HepG2 (cell line): ENCODE data around the gene THAP3. TPM values are rescaled to one million over a fixed set of nuclear protein-coding genes. Genes with fewer than 3 reads are reported as not detected.

ENCODE experiments used
- ATAC-seq: fragments of 200-7000 bp; cut with Tn5 transposase; 3 replicates; pipeline ENCODE4 v1.9.1; 2020; ENCODE audit warnings: mild to moderate bottlenecking, moderate library complexity
- BruUV-seq: library from RNA; stranded (reverse); fragments of 400-500 nt; replicated peaks from 2 replicates; lab custom pipeline; 2021; lab: Mats Ljungman, UMichigan
- CTCF ChIA-PET: fragments of 300-600 bp; formaldehyde crosslinking; extraction: SDS; loops from one replicate; lab custom pipeline; 2021; ENCODE audit warnings: low total read pairs, inconsistent platforms, low intra/inter-chr PET ratio; lab: Yijun Ruan, JAX
- POLR2A ChIA-PET: fragments of 350-600 bp; sonication (Branson Sonifier 250); formaldehyde crosslinking; loops from one replicate; lab custom pipeline; 2020; ENCODE audit warnings: antibody characterized with exemption, inconsistent platforms; lab: Yijun Ruan, JAX
- DNase-seq: peaks from one replicate; pipeline ENCODE4 v3.0.0-alpha.2; 2015; ENCODE audit warnings: low spot score
- FAIRE-seq: peaks from 3 replicates; lab custom pipeline; 2011; peaks lifted over from hg19 to GRCh38; lab: Jason Lieb, UNC
- H2AFZ ChIP-seq: one replicate; pipeline ENCODE4 v1.6.1; 2011; ENCODE audit warnings: low read length, inconsistent platforms
- H3K27ac ChIP-seq: fragments of 300-600 bp; 3 replicates; pipeline ENCODE4 v1.8.0; 2011; ENCODE audit warnings: mixed run types, mild to moderate bottlenecking, mixed read lengths, low read length, inconsistent platforms; ENCODE audit not compliant: insufficient read depth; ENCODE audit errors: extremely low read length
- H3K27me3 ChIP-seq, 2 experiments: fragments of 200-600 bp in 1 of 2; 2 replicates in 1 of 2; 3 replicates in 1 of 2; pipeline versions ENCODE4 v1.6.0 to v1.8.0; 2011; ENCODE audit warnings: low read length in 2 of 2, mild to moderate bottlenecking in 2 of 2, moderate library complexity in 2 of 2, inconsistent platforms in 1 of 2; ENCODE audit not compliant: insufficient read depth in 2 of 2, control insufficient read depth in 1 of 2
- H3K36me3 ChIP-seq, 2 experiments: fragments of 200-600 bp in 1 of 2; replicated peaks in 1 of 2; 2 replicates in 1 of 2; 3 replicates in 1 of 2; pipeline versions ENCODE4 v1.5.1 to v1.8.0; 2011; ENCODE audit warnings: low read length in 2 of 2, inconsistent platforms in 1 of 2; ENCODE audit not compliant: insufficient read depth in 2 of 2, control insufficient read depth in 1 of 2
- H3K4me1 ChIP-seq: 2 replicates; pipeline ENCODE4 v1.5.1; 2012; ENCODE audit warnings: low read length, inconsistent platforms; ENCODE audit not compliant: insufficient read depth
- H3K4me2 ChIP-seq: 2 replicates; pipeline ENCODE4 v1.6.0; 2011; ENCODE audit warnings: low read depth, low read length, inconsistent platforms
- H3K4me3 ChIP-seq, 3 experiments: fragments of 200-600 bp in 1 of 3; sonication (generic), shearing (Covaris generic) in 1 of 3; replicated peaks in 1 of 3; 2 replicates each; pipeline ENCODE4 v1.5.1; 2011 to 2016; ENCODE audit warnings: low read length in 3 of 3, inconsistent platforms in 2 of 3, low read depth in 2 of 3, mild to moderate bottlenecking in 2 of 3, control low read depth in 1 of 3, mixed read lengths in 1 of 3; ENCODE audit not compliant: insufficient read depth in 1 of 3
- H3K79me2 ChIP-seq: one replicate; pipeline ENCODE4 v1.6.1; 2011; ENCODE audit warnings: low read length, inconsistent platforms; ENCODE audit not compliant: insufficient read depth
- H3K9ac ChIP-seq: 2 replicates; pipeline ENCODE4 v1.6.0; 2011; ENCODE audit warnings: mild to moderate bottlenecking, low read depth, low read length, inconsistent platforms; ENCODE audit not compliant: insufficient read depth
- H3K9me3 ChIP-seq: 2 replicates; pipeline ENCODE4 v1.5.1; 2012; ENCODE audit warnings: mild to moderate bottlenecking, low read length
- H4K20me1 ChIP-seq: 2 replicates; pipeline ENCODE4 v1.6.0; 2011; ENCODE audit warnings: inconsistent platforms, mild to moderate bottlenecking, low read length, moderate library complexity; ENCODE audit not compliant: insufficient read depth
- ATF7-NPFF ChIP-seq: sonication (generic); formaldehyde crosslinking; IDR thresholded peaks from 2 replicates; pipeline ENCODE4 v1.8.1; 2023; ENCODE audit warnings: mild to moderate bottlenecking, low read depth, missing genetic modification reagents, moderate library complexity
- DR1 ChIP-seq: sonication (generic); formaldehyde crosslinking; IDR thresholded peaks from 2 replicates; pipeline ENCODE4 v1.8.0; 2021; ENCODE audit warnings: mild to moderate bottlenecking, missing genetic modification reagents, inconsistent platforms
- ELF4 ChIP-seq: sonication (generic); formaldehyde crosslinking; IDR thresholded peaks from 2 replicates; pipeline ENCODE4 v1.5.0; 2020; ENCODE audit warnings: missing genetic modification reagents, mild to moderate bottlenecking, moderate library complexity, borderline replicate concordance
- FOXA3 ChIP-seq: IDR thresholded peaks from 2 replicates; pipeline ENCODE4 v1.6.1; 2016; ENCODE audit warnings: missing genetic modification reagents, missing compliant biosample characterization
- ISL2 ChIP-seq: sonication (generic); formaldehyde crosslinking; IDR thresholded peaks from 2 replicates; pipeline ENCODE4 v1.5.0; 2020; ENCODE audit warnings: missing genetic modification reagents
- KDM2A ChIP-seq: sonication (generic); formaldehyde crosslinking; IDR thresholded peaks from 2 replicates; pipeline ENCODE4 v1.4.0; 2020; ENCODE audit warnings: low read depth, missing genetic modification reagents, borderline replicate concordance
- PAX8 ChIP-seq: sonication (generic); formaldehyde crosslinking; IDR thresholded peaks from 2 replicates; pipeline ENCODE4 v1.8.0; 2022; ENCODE audit warnings: mild to moderate bottlenecking, missing genetic modification reagents, borderline replicate concordance
- PRPF4 ChIP-seq: fragments of 200-400 bp; formaldehyde crosslinking; IDR thresholded peaks from 2 replicates; pipeline ENCODE4 v1.6.1; 2016; ENCODE audit warnings: low read length, low read depth; ENCODE audit not compliant: poor library complexity, severe bottlenecking
- RFXAP ChIP-seq: sonication (generic); formaldehyde crosslinking; IDR thresholded peaks from 2 replicates; pipeline ENCODE4 v1.4.0; 2020; ENCODE audit warnings: missing genetic modification reagents, borderline replicate concordance
- SOX13 ChIP-seq, 3 experiments: fragments of 450-650 bp in 1 of 3; sonication (generic) in 1 of 3; formaldehyde crosslinking in 1 of 3; IDR thresholded peaks in 2 of 3; conservative IDR thresholded peaks in 1 of 3; 2 replicates each; pipeline versions ENCODE4 v1.5.0 to v1.6.1; 2016 to 2020; ENCODE audit warnings: antibody characterized with exemption in 1 of 3, mild to moderate bottlenecking in 1 of 3, missing compliant biosample characterization in 1 of 3, missing genetic modification reagents in 1 of 3, moderate library complexity in 1 of 3
- STAT6 ChIP-seq: sonication (generic); formaldehyde crosslinking; IDR thresholded peaks from 2 replicates; pipeline ENCODE4 v1.4.0; 2020; ENCODE audit warnings: missing genetic modification reagents, mild to moderate bottlenecking, borderline replicate concordance
- SUZ12 ChIP-seq: fragments of 150-350 bp; IDR thresholded peaks from 2 replicates; pipeline ENCODE4 v1.6.1; 2014; ENCODE audit warnings: low read depth, low read length
- TFAP4 ChIP-seq: sonication (generic); IDR thresholded peaks from 2 replicates; pipeline ENCODE4 v1.6.1; 2016; ENCODE audit warnings: low read depth, borderline replicate concordance
- ZBTB38 ChIP-seq: sonication (generic); formaldehyde crosslinking; IDR thresholded peaks from 2 replicates; pipeline ENCODE4 v1.5.1; 2020; ENCODE audit warnings: mild to moderate bottlenecking, missing genetic modification reagents
- ZFP90 ChIP-seq: sonication (generic); formaldehyde crosslinking; IDR thresholded peaks from 2 replicates; pipeline ENCODE4 v1.8.0; 2022; ENCODE audit warnings: missing genetic modification reagents, mild to moderate bottlenecking, inconsistent platforms, borderline replicate concordance
- ZFP91 ChIP-seq: sonication (generic); formaldehyde crosslinking; IDR thresholded peaks from 2 replicates; pipeline ENCODE4 v1.9.0; 2022; ENCODE audit warnings: missing genetic modification reagents, mild to moderate bottlenecking, borderline replicate concordance
- ZNF180 ChIP-seq: sonication (generic); formaldehyde crosslinking; IDR thresholded peaks from 2 replicates; pipeline ENCODE4 v1.4.0; 2020; ENCODE audit warnings: low read depth, missing genetic modification reagents, borderline replicate concordance
- ZNF564 ChIP-seq: sonication (generic); formaldehyde crosslinking; IDR thresholded peaks from 2 replicates; pipeline ENCODE4 v1.8.1; 2023; ENCODE audit warnings: mild to moderate bottlenecking, missing genetic modification reagents
- WGBS: methylation state at CpG from one replicate; pipeline ENCODE4 v1.1.6; 2017; ENCODE audit warnings: low lambda C conversion rate; 5-methylcytosine and 5-hydroxymethylcytosine counted together
- in situ Hi-C: cut with HindIII; loops from 2 replicates; pipeline ENCODE4 v1.10.0; 2017; ENCODE audit warnings: low pct_unique_long_range_greater_than_20kb; ENCODE audit not compliant: extremely low pct_ligation_motif_present
- intact Hi-C: fragments of 100-400 bp; cut with micrococcal nuclease; formaldehyde crosslinking; loops from one replicate; pipeline ENCODE4 v1.10.0; 2022; ENCODE audit not compliant: unreplicated experiment
- polyA plus RNA-seq, 8 experiments: library from polyadenylated mRNA; depleted of rRNA in 3 of 8; stranded (reverse) in 7 of 8; unstranded in 1 of 8; fragments of >200 nt; fragmentation: Illumina TruSeq in 4 of 8; extraction: Trizol in 4 of 8; gene quantifications; 2 replicates each; pipeline versions ENCODE4 v1.2.1 to v1.2.3, GENCODE V29; 2011 to 2016; ENCODE audit warnings: low read depth in 4 of 8, missing spikeins in 1 of 8, mixed read lengths in 1 of 8; ENCODE audit not compliant: insufficient read depth in 1 of 8
- total RNA-seq, 5 experiments: library from RNA; depleted of rRNA; stranded (reverse); fragments of >200 nt; fragmentation: Illumina TruSeq; extraction: Trizol; gene quantifications; 2 replicates each; pipeline ENCODE4 v1.2.3, GENCODE V29; 2016; ENCODE audit warnings: low read depth in 1 of 5

Gene THAP3
- total and polyA plus RNA-seq, 2 of the 13 experiments (the other 11 are each of a cell fraction or from before 2014, with no cell fraction given): 10.3 to 14.9 TPM

GRCh38 chr1:6580119-6580592 lies 44.5 kb upstream of the THAP3 start:
- FAIRE-seq: no peak
- ATAC-seq: peak; percentile 11
- peaks cover 4% of the 10 kb centered on the region; the same call in 1 of the 2 replicates for H4K20me1 ChIP-seq
- BruUV-seq: TSS peak; percentile 60
- intact Hi-C loops (loop anchor here (5.0 kb wide), 1 partner anchor 47 kb away; no protein-coding TSS in a partner anchor), in situ Hi-C loops (no loop called here)
- peak overlapping the region; percentile 96 for H3K4me2 ChIP-seq
- H3K4me3 ChIP-seq: peak overlapping the region; percentile 88 to 98 (median 91)
- no peak overlapping the region for H2AFZ ChIP-seq
- POLR2A ChIA-PET: interaction anchor here (1.0 to 5.2 kb wide), 10 partner anchors 9 to 55 kb away, joined by 3 to 113 read pairs (median 6); partner anchors contain the start of genes KLHL21, NOL9 and TAS1R1
- H3K9ac ChIP-seq: peak overlapping the region; percentile 82
- H3K9me3 ChIP-seq: no peaks in the 10 kb centered on the region
- peak overlapping the region; percentile 84 for H3K27ac ChIP-seq
- peaks cover 57% of the 10 kb centered on the region for H3K4me1 ChIP-seq
- no peak for DNase-seq
- H3K27me3 ChIP-seq: no peaks in the 10 kb centered on the region
- no peaks in the 10 kb centered on the region for H3K36me3 ChIP-seq
- WGBS: 1% methylated on average over 26 of the region's 30 CpGs
- peaks cover 15% of the 10 kb centered on the region for H3K79me2 ChIP-seq
- CTCF ChIA-PET: no interaction called here
- TF ChIP-seq ZNF564 (CRISPR knock-in tag) (no peak), PRPF4 (no peak), ISL2 (CRISPR knock-in tag) (0 out of 2 replicates have a peak, but pooled peaks have one; percentile 4), ATF7-NPFF (CRISPR knock-in tag) (no peak), STAT6 (CRISPR knock-in tag) (no peak), PAX8 (CRISPR knock-in tag) (0 out of 2 replicates have a peak, but pooled peaks have one; percentile 5), ZFP90 (CRISPR knock-in tag) (0 out of 2 replicates have a peak, but pooled peaks have one; percentile 3), ZBTB38 (CRISPR knock-in tag) (no peak), TFAP4 (peak; percentile 0; the same call in 1 of the 2 replicates), KDM2A (CRISPR knock-in tag) (peak; percentile 2; the same call in 1 of the 2 replicates), ZFP91 (0 out of 2 replicates have a peak, but pooled peaks have one; percentile 41), FOXA3 (no peak), ELF4 (CRISPR knock-in tag) (no peak), SOX13 (IDR thresholded peaks at IDR 0.05) (no peak), SOX13 (CRISPR knock-in tag; conservative IDR thresholded peaks at IDR 0.05 in 1 of 2, IDR thresholded peaks at IDR 0.05 in 1 of 2) (no peak), SUZ12 (no peak), ZNF180 (CRISPR knock-in tag) (no peak), RFXAP (CRISPR knock-in tag) (no peak), DR1 (CRISPR knock-in tag) (no peak)
